Neural cell (in vitro differentiated cells): ENCODE measurements around the gene IWS1.
"Not testable (repeated sequence)": the region's sequence is repeated elsewhere in the genome, so short reads cannot be mapped to it uniquely, and the experiment has no call there.

Source experiments
- EP300 ChIP-seq: fragments of 450-650 bp; conservative IDR thresholded peaks from 2 replicates; pipeline ENCODE4 v1.6.1; 2014; ENCODE audit warnings: antibody characterized with exemption, mild to moderate bottlenecking, moderate library complexity; ENCODE audit not compliant: poor library complexity, severe bottlenecking
- EZH2 ChIP-seq: fragments of 200-600, 300-800 bp; shearing (Covaris generic), sonication (generic); IDR thresholded peaks from 2 replicates; pipeline ENCODE4 v1.6.1; 2014; ENCODE audit warnings: antibody characterized with exemption, low read length, borderline replicate concordance, mild to moderate bottlenecking; ENCODE audit not compliant: insufficient read depth, poor library complexity, severe bottlenecking
- RAD21 ChIP-seq: fragments of 450-650 bp; conservative IDR thresholded peaks from 2 replicates; pipeline ENCODE4 v1.6.1; 2014; ENCODE audit warnings: antibody characterized with exemption, mild to moderate bottlenecking, moderate library complexity
- TAF1 ChIP-seq: IDR thresholded peaks from 2 replicates; pipeline ENCODE4 v1.6.1; 2012; ENCODE audit warnings: low read depth
- TF ChIP-seq, protein P1 (sequence below): fragments of 450-650 bp; IDR thresholded peaks from 2 replicates; pipeline ENCODE4 v1.5.1; 2014; ENCODE audit warnings: antibody characterized with exemption, mild to moderate bottlenecking, moderate library complexity; ENCODE audit not compliant: poor library complexity, severe bottlenecking

DNA sequence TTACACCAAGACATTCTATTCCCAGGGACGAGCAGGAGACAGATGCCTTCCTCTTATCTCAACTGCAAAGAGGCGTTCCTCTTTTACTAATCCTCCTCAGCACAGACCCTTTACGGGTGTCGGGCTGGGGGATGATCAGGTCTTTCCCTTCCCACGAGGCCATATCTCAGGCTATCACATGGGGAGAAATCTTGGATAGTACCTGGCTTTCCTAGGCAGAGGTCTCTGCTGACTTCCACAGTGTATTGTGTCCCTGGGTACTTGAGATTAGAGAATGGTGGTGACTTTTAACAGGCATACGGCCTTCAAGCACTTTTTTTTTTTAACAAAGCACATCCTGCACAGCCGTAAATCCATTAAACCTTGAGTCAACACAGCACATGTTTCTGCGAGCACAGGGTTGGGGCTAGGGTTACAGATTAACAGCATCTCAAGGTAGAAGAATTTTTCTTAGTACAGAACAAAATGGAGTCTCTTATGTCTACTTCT lies 16.8 kb upstream of the IWS1 start:
- TF ChIP-seq, protein P1, sequence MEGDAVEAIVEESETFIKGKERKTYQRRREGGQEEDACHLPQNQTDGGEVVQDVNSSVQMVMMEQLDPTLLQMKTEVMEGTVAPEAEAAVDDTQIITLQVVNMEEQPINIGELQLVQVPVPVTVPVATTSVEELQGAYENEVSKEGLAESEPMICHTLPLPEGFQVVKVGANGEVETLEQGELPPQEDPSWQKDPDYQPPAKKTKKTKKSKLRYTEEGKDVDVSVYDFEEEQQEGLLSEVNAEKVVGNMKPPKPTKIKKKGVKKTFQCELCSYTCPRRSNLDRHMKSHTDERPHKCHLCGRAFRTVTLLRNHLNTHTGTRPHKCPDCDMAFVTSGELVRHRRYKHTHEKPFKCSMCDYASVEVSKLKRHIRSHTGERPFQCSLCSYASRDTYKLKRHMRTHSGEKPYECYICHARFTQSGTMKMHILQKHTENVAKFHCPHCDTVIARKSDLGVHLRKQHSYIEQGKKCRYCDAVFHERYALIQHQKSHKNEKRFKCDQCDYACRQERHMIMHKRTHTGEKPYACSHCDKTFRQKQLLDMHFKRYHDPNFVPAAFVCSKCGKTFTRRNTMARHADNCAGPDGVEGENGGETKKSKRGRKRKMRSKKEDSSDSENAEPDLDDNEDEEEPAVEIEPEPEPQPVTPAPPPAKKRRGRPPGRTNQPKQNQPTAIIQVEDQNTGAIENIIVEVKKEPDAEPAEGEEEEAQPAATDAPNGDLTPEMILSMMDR: not testable (repeated sequence)
- TF ChIP-seq TAF1, EZH2, RAD21, EP300: not testable (repeated sequence)
